CD4-positive, alpha-beta T cell (primary cell): ENCODE results near the gene ANO2. TPM values are rescaled to one million over a fixed set of nuclear protein-coding genes. Genes with fewer than 3 reads are reported as not detected.

Source experiments
- ATAC-seq: fragments of 200-7000 bp; cut with Tn5 transposase; one replicate; pipeline ENCODE4 v1.10.0; 2022; ENCODE audit warnings: mild to moderate bottlenecking; ENCODE audit not compliant: poor library complexity
- CTCF ChIA-PET: fragments of 350-600 bp; sonication (Branson Sonifier 250); formaldehyde crosslinking; loops from one replicate; lab custom pipeline; 2021; ENCODE audit warnings: antibody characterized with exemption, inconsistent platforms; lab: Charles Lee
- POLR2A ChIA-PET: fragments of 350-600 bp; sonication (Branson Sonifier 250); formaldehyde crosslinking; loops from one replicate; lab custom pipeline; 2021; ENCODE audit warnings: antibody characterized with exemption, inconsistent platforms; lab: Charles Lee
- DNase-seq, 14 experiments: peaks; one replicate each; pipeline ENCODE4 v3.0.0-alpha.2; 2013 to 2020; ENCODE audit warnings: mixed read lengths in 2 of 14
- H3K27ac ChIP-seq, 2 donors: one replicate each; pipeline versions ENCODE4 v1.5.1 to v1.7.0; 2013; ENCODE audit warnings: low read length in 2 of 2, low read depth in 1 of 2, mild to moderate bottlenecking in 1 of 2
- H3K27me3 ChIP-seq, 2 experiments: 1 replicate in 1 of 2; 2 replicates in 1 of 2; pipeline versions ENCODE4 v1.6.1 to v1.7.0; 2013; ENCODE audit warnings: low read length in 2 of 2, control low read depth in 1 of 2, mild to moderate bottlenecking in 1 of 2, moderate library complexity in 1 of 2; ENCODE audit not compliant: insufficient read depth in 2 of 2, control insufficient read depth in 1 of 2
- H3K36me3 ChIP-seq: one replicate; pipeline ENCODE4 v1.6.1; 2013; ENCODE audit warnings: low read length, control low read depth; ENCODE audit not compliant: insufficient read depth
- H3K4me1 ChIP-seq: one replicate; pipeline ENCODE4 v1.6.1; 2013; ENCODE audit warnings: low read length, control low read depth; ENCODE audit not compliant: insufficient read depth
- H3K4me3 ChIP-seq: one replicate; pipeline ENCODE4 v1.5.1; 2013; ENCODE audit warnings: mild to moderate bottlenecking, low read length, moderate library complexity
- H3K9me3 ChIP-seq, 2 experiments: 1 replicate in 1 of 2; 2 replicates in 1 of 2; pipeline versions ENCODE4 v1.6.1 to v1.7.0; 2013; ENCODE audit warnings: low read length in 2 of 2, mild to moderate bottlenecking in 2 of 2, control low read depth in 1 of 2, moderate library complexity in 1 of 2; ENCODE audit not compliant: control insufficient read depth in 1 of 2, insufficient read depth in 1 of 2
- H3K27ac Mint-ChIP-seq: one replicate; pipeline ENCODE4 v1.8.0; 2020; ENCODE audit warnings: mixed read lengths
- H3K27me3 Mint-ChIP-seq: one replicate; pipeline ENCODE4 v1.8.0; 2021; ENCODE audit warnings: mixed read lengths
- H3K36me3 Mint-ChIP-seq: one replicate; pipeline ENCODE4 v1.8.0; 2021; ENCODE audit warnings: low read depth, mixed read lengths
- H3K4me1 Mint-ChIP-seq: one replicate; pipeline ENCODE4 v1.8.0; 2021; ENCODE audit warnings: low read depth, mixed read lengths
- H3K4me3 Mint-ChIP-seq: one replicate; pipeline ENCODE4 v1.8.0; 2020; ENCODE audit warnings: mild to moderate bottlenecking, mixed read lengths
- H3K9me3 Mint-ChIP-seq: one replicate; pipeline ENCODE4 v1.8.0; 2020; ENCODE audit warnings: mixed read lengths
- intact Hi-C, 2 experiments: fragments of 100-400 bp; cut with DNase I in 1 of 2; cut with micrococcal nuclease in 1 of 2; formaldehyde crosslinking; loops; one replicate each; pipeline versions ENCODE4 v1.15.1 to v1.9.0; 2023 to 2025; cut with DNase I, micrococcal nuclease
- total RNA-seq, 174 experiments: library from RNA in 2 of 174; stranded (reverse) in 2 of 174; gene quantifications; one replicate each; pipeline ENCODE4 v1.2.3 and lab custom pipeline; 2021 to 2026
- TF ChIP-seq, protein P1 (sequence below): fragments of 200-600 bp; IDR thresholded peaks from one replicate; pipeline ENCODE4 v1.8.0; 2022; ENCODE audit warnings: antibody characterized with exemption, mild to moderate bottlenecking

ANO2 gene
- total RNA-seq, 2 experiments from 2014 or later: not detected

DNA sequence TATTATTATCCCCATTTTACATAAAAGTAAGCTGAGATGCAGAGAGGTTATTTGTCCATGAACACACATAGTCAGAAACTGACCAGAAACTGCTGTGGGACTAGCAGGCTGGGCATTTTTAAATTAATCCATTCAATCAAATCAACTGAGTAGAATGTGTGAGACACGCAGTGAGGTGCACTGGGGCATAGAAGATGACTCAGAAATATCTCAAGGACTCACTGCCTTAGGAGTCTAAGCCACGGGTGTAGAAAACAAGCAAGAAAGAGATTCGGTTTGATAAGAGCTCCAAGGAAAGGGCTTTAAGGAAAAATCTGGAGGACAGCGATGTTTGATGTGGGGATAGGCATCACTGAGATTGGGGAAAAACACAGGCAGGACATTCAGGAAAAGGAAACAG is 127.8 kb downstream of the ANO2 start:
- Mint-ChIP-seq H3K4me3 (no peak overlapping the region), H3K27ac (no peak overlapping the region), H3K9me3 (peaks cover 11% of the 10 kb centered on the region), H3K36me3 (no peaks in the 10 kb centered on the region), H3K4me1 (no peaks in the 10 kb centered on the region), H3K27me3 (peaks cover 31% of the 10 kb centered on the region)
- ChIA-PET CTCF (no interaction called here), POLR2A (no interaction called here)
- TF ChIP-seq, protein P1, sequence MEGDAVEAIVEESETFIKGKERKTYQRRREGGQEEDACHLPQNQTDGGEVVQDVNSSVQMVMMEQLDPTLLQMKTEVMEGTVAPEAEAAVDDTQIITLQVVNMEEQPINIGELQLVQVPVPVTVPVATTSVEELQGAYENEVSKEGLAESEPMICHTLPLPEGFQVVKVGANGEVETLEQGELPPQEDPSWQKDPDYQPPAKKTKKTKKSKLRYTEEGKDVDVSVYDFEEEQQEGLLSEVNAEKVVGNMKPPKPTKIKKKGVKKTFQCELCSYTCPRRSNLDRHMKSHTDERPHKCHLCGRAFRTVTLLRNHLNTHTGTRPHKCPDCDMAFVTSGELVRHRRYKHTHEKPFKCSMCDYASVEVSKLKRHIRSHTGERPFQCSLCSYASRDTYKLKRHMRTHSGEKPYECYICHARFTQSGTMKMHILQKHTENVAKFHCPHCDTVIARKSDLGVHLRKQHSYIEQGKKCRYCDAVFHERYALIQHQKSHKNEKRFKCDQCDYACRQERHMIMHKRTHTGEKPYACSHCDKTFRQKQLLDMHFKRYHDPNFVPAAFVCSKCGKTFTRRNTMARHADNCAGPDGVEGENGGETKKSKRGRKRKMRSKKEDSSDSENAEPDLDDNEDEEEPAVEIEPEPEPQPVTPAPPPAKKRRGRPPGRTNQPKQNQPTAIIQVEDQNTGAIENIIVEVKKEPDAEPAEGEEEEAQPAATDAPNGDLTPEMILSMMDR: no peak
- Histone ChIP-seq H3K4me1 (no peaks in the 10 kb centered on the region), H3K36me3 (no peaks in the 10 kb centered on the region), H3K9me3 (peaks cover 0 to 7% of the 10 kb centered on the region in 2 experiments), H3K4me3 (no peak overlapping the region), H3K27me3 (no peaks in the 10 kb centered on the region), H3K27ac (no peak overlapping the region)
- intact Hi-C loops: no loop called here
- ATAC-seq (no peak), DNase-seq (no peak)

DNA sequence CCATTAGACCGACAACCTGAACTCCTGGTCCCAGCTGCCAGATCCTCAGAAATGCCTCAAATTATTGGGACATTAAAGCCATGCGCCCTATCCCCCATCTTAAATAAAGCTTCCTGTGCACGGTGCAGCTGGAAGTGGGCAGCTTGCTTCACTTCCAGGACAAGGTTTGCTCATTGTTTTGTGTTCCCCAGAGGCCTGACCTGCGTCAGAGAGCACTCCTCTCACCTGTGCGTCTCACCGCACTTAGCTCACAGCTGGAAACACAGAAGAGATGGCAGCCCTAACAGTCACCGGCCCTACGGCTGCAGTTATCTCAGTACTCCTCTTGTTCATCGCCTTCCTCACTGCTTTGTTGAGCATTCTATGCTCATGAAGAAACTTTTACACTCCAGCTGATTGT is 135.5 kb downstream of the ANO2 start:
- H3K27me3 ChIP-seq: peaks cover 0 to 5% of the 10 kb centered on the region in 2 experiments
- H3K4me3 Mint-ChIP-seq: no peak overlapping the region
- DNase-seq: no peak
- no peak overlapping the region for H3K27ac ChIP-seq
- H3K4me3 ChIP-seq: no peak overlapping the region
- intact Hi-C loops: no loop called here
- no peaks in the 10 kb centered on the region for H3K36me3 ChIP-seq
- no peaks in the 10 kb centered on the region for H3K4me1 Mint-ChIP-seq
- H3K27ac Mint-ChIP-seq: no peak overlapping the region
- H3K9me3 ChIP-seq: peaks cover 0 to 3% of the 10 kb centered on the region in 2 experiments
- ChIA-PET POLR2A (no interaction called here), CTCF (no interaction called here)
- H3K36me3 Mint-ChIP-seq: no peaks in the 10 kb centered on the region
- no peak for ATAC-seq
- no peaks in the 10 kb centered on the region for H3K4me1 ChIP-seq
- TF ChIP-seq, protein P1: no peak
- no peaks in the 10 kb centered on the region for H3K9me3 Mint-ChIP-seq
- H3K27me3 Mint-ChIP-seq: peaks cover 23% of the 10 kb centered on the region

DNA sequence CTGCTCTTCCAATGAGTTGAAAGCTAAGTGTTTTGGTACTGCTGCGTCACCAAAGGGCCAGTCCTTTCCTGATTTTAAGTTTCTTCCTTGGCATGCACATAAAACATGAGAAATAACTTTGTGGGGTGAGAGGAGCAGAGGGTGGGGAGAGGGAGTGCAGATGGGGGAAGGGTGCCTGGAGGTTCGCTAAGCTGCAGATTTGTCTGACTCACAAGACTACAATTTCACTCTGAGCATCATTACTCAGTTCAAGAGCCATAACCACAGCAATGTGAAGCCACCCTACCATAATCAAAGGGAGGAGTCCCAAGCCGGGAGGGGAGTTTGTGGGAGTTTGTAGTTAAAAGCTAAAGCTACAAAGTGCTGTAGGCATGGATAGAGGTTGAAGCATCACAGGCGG is 136.1 kb downstream of the ANO2 start:
- Mint-ChIP-seq H3K9me3 (no peaks in the 10 kb centered on the region), H3K36me3 (no peaks in the 10 kb centered on the region), H3K27me3 (peaks cover 17% of the 10 kb centered on the region), H3K27ac (no peak overlapping the region), H3K4me3 (no peak overlapping the region), H3K4me1 (no peaks in the 10 kb centered on the region)
- Histone ChIP-seq H3K27ac (no peak overlapping the region), H3K9me3 (peaks cover 0 to 3% of the 10 kb centered on the region in 2 experiments), H3K4me1 (no peaks in the 10 kb centered on the region), H3K36me3 (no peaks in the 10 kb centered on the region), H3K4me3 (no peak overlapping the region), H3K27me3 (peaks cover 0 to 5% of the 10 kb centered on the region in 2 experiments)
- no peak for ATAC-seq
- ChIA-PET POLR2A (no interaction called here), CTCF (no interaction called here)
- intact Hi-C loops: no loop called here
- no peak for DNase-seq
- TF ChIP-seq, protein P1: no peak
